GM12878 (cell line): ENCODE results near the gene SMTNL2. TPM values are rescaled to one million over a fixed set of nuclear protein-coding genes. Genes with fewer than 3 reads are reported as not detected.

Experiments used
- CBX3 ChIP-seq: fragments of 200-600 bp; sonication (generic); IDR thresholded peaks from 2 replicates; pipeline ENCODE4 v1.6.1; 2016; ENCODE audit warnings: low read depth, borderline replicate concordance
- E2F4 ChIP-seq: IDR thresholded peaks from 2 replicates; pipeline ENCODE4 v1.6.1; 2012; ENCODE audit warnings: low read depth, low read length, improper control_type of control experiment
- EED ChIP-seq: sonication (generic); IDR thresholded peaks from 2 replicates; pipeline ENCODE4 v1.6.1; 2016; ENCODE audit warnings: antibody characterized with exemption, low read depth
- ETV6 ChIP-seq, 2 experiments: fragments of 450-650 bp in 1 of 2; IDR thresholded peaks in 1 of 2; conservative IDR thresholded peaks in 1 of 2; 2 replicates each; pipeline ENCODE4 v1.6.1; 2014; ENCODE audit warnings: antibody characterized with exemption in 1 of 2, borderline replicate concordance in 1 of 2, low read depth in 1 of 2, mild to moderate bottlenecking in 1 of 2, moderate library complexity in 1 of 2
- IKZF1 ChIP-seq: fragments of 450-650 bp; conservative IDR thresholded peaks from 2 replicates; pipeline ENCODE4 v1.6.1; 2017; ENCODE audit warnings: antibody characterized with exemption, mild to moderate bottlenecking
- IKZF2 ChIP-seq, 2 experiments: fragments of 450-650 bp; IDR thresholded peaks; 2 replicates each; pipeline ENCODE4 v1.6.1; 2017; ENCODE audit warnings: mild to moderate bottlenecking in 2 of 2, moderate library complexity in 2 of 2
- IRF3 ChIP-seq: fragments of 450-650 bp; IDR thresholded peaks from 2 replicates; pipeline ENCODE4 v1.6.1; 2014; ENCODE audit warnings: mild to moderate bottlenecking
- IRF4 ChIP-seq: IDR thresholded peaks from 2 replicates; pipeline ENCODE4 v1.6.1; 2011; ENCODE audit warnings: low read depth, low read length
- MXI1 ChIP-seq: fragments of 150-350 bp; IDR thresholded peaks from 2 replicates; pipeline ENCODE4 v1.6.1; 2011; ENCODE audit warnings: low read depth, mild to moderate bottlenecking, inconsistent platforms, low read length, improper control_type of control experiment
- MYC ChIP-seq: IDR thresholded peaks from 2 replicates; pipeline ENCODE4 v1.6.1; 2011; ENCODE audit warnings: mild to moderate bottlenecking, low read length, moderate library complexity, inconsistent platforms; ENCODE audit not compliant: insufficient read depth, insufficient replicate concordance, insufficient read length, severe bottlenecking
- NKRF ChIP-seq: fragments of 450-650 bp; conservative IDR thresholded peaks from 2 replicates; pipeline ENCODE4 v1.6.1; 2017; ENCODE audit warnings: mild to moderate bottlenecking, moderate library complexity
- RAD21 ChIP-seq: IDR thresholded peaks from 2 replicates; pipeline ENCODE4 v1.6.1; 2011; ENCODE audit warnings: mild to moderate bottlenecking, low read depth, low read length, moderate library complexity; ENCODE audit not compliant: insufficient read depth
- RB1 ChIP-seq: fragments of 450-650 bp; formaldehyde crosslinking; IDR thresholded peaks from 2 replicates; pipeline ENCODE4 v1.6.1; 2017; ENCODE audit warnings: mild to moderate bottlenecking, borderline replicate concordance
- RCOR1 ChIP-seq: conservative IDR thresholded peaks from 2 replicates; pipeline ENCODE4 v1.6.1; 2012; ENCODE audit warnings: low read depth, low read length, improper control_type of control experiment
- SMAD1 ChIP-seq: fragments of 450-650 bp; IDR thresholded peaks from 2 replicates; pipeline ENCODE4 v1.6.1; 2018; ENCODE audit warnings: mild to moderate bottlenecking, low read depth; ENCODE audit not compliant: partially characterized antibody
- SMC3 ChIP-seq: IDR thresholded peaks from 2 replicates; pipeline ENCODE4 v1.6.1; 2011; ENCODE audit warnings: low read length, improper control_type of control experiment, borderline replicate concordance
- SUPT20H ChIP-seq: IDR thresholded peaks from 2 replicates; pipeline ENCODE4 v1.6.1; 2011; ENCODE audit warnings: low read depth, mild to moderate bottlenecking, low read length, moderate library complexity, borderline replicate concordance; ENCODE audit not compliant: control insufficient read depth
- TCF12 ChIP-seq: IDR thresholded peaks from 2 replicates; pipeline ENCODE4 v1.6.1; 2011; ENCODE audit warnings: low read depth, mild to moderate bottlenecking, low read length
- YY1 ChIP-seq: IDR thresholded peaks from 2 replicates; pipeline ENCODE4 v1.6.1; 2011; ENCODE audit warnings: low read depth, mild to moderate bottlenecking, low read length
- ZNF207 ChIP-seq: fragments of 450-650 bp; IDR thresholded peaks from 2 replicates; pipeline ENCODE4 v1.6.1; 2014; ENCODE audit warnings: antibody characterized with exemption, mild to moderate bottlenecking, borderline replicate concordance
- polyA plus RNA-seq, 11 experiments: library from polyadenylated mRNA; depleted of rRNA in 4 of 11; unstranded in 6 of 11; stranded (reverse) in 5 of 11; fragments of >200 nt; fragmentation: Nextera tagmentation in 4 of 11; fragmentation: Illumina TruSeq in 1 of 11; extraction: Ambion mirVana in 4 of 11; extraction: Trizol in 1 of 11; gene quantifications; 1 replicate in 1 of 11; 2 replicates in 10 of 11; pipeline versions ENCODE4 v1.2.1 to v1.2.3, GENCODE V29; 2011 to 2016; ENCODE audit warnings: inconsistent platforms in 2 of 11, missing spikeins in 2 of 11, low read depth in 1 of 11
- total RNA-seq, 4 experiments: library from RNA; depleted of rRNA in 3 of 4; stranded (reverse); fragments of >200 nt in 3 of 4; fragmentation: Illumina TruSeq in 1 of 4; extraction: Trizol in 1 of 4; gene quantifications; 2 replicates each; pipeline versions ENCODE4 v1.2.1 to v1.2.3, GENCODE V29; 2013 to 2021
- TF ChIP-seq, protein P1 (sequence below), 3 experiments: IDR thresholded peaks in 2 of 3; conservative IDR thresholded peaks in 1 of 3; 2 replicates each; pipeline ENCODE4 v1.5.1; 2011; ENCODE audit warnings: low read depth in 3 of 3, low read length in 3 of 3, mild to moderate bottlenecking in 3 of 3, control low read depth in 2 of 3, moderate library complexity in 2 of 3, inconsistent platforms in 1 of 3, mixed read lengths in 1 of 3; ENCODE audit not compliant: control insufficient read depth in 2 of 3, insufficient read depth in 1 of 3; ENCODE audit errors: extremely low read depth in 1 of 3

The SMTNL2 gene
- total and polyA plus RNA-seq, 10 of the 15 experiments (the other 5 are each of a cell fraction or from before 2014, with no cell fraction given) = not detected

GRCh38 chr17:4565209-4566141 lies 18.9 kb upstream of the SMTNL2 start (continued):
- TF ChIP-seq NKRF (no peak), IRF3 (no peak), YY1 (0 out of 2 replicates have a peak, but pooled peaks have one; percentile 41), TCF12 (no peak), CBX3 (no peak), MXI1 (no peak), SMAD1 (no peak), SUPT20H (no peak), RAD21 (peak; percentile 53), IKZF2 (IDR thresholded peaks at IDR 0.05) (peak in 1 of 2 experiments; percentile 29; a peak in 1 of 4 replicates), RB1 (peak; percentile 94; the same call in 1 of the 2 replicates), EED (peak; percentile 55; the same call in 1 of the 2 replicates), ETV6 (conservative IDR thresholded peaks at IDR 0.05 in 1 of 2, IDR thresholded peaks at IDR 0.05 in 1 of 2; ENCODE audit: borderline replicate concordance in 1 of 2, low read depth in 1 of 2) (no peak), MYC (no peak), RCOR1 (no peak), IKZF1 (0 out of 2 replicates have a peak, but pooled peaks have one; percentile 28), SMC3 (peak; percentile 47; the same call in 1 of the 2 replicates), E2F4 (0 out of 2 replicates have a peak, but pooled peaks have one; percentile 40), ZNF207 (0 out of 2 replicates have a peak, but pooled peaks have one; percentile 29), IRF4 (no peak)
- TF ChIP-seq, protein P1, sequence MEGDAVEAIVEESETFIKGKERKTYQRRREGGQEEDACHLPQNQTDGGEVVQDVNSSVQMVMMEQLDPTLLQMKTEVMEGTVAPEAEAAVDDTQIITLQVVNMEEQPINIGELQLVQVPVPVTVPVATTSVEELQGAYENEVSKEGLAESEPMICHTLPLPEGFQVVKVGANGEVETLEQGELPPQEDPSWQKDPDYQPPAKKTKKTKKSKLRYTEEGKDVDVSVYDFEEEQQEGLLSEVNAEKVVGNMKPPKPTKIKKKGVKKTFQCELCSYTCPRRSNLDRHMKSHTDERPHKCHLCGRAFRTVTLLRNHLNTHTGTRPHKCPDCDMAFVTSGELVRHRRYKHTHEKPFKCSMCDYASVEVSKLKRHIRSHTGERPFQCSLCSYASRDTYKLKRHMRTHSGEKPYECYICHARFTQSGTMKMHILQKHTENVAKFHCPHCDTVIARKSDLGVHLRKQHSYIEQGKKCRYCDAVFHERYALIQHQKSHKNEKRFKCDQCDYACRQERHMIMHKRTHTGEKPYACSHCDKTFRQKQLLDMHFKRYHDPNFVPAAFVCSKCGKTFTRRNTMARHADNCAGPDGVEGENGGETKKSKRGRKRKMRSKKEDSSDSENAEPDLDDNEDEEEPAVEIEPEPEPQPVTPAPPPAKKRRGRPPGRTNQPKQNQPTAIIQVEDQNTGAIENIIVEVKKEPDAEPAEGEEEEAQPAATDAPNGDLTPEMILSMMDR (IDR thresholded peaks at IDR 0.05 in 2 of 3, conservative IDR thresholded peaks at IDR 0.05 in 1 of 3; ENCODE audit: control insufficient read depth in 2 of 3, extremely low read depth in 1 of 3, insufficient read depth in 1 of 3, low read depth in 3 of 3, low read length in 3 of 3) = peak; percentile 80 to 92 (median 86)
